ENCODE measurements around the gene UBE2M.

The UBE2M gene

DNA sequence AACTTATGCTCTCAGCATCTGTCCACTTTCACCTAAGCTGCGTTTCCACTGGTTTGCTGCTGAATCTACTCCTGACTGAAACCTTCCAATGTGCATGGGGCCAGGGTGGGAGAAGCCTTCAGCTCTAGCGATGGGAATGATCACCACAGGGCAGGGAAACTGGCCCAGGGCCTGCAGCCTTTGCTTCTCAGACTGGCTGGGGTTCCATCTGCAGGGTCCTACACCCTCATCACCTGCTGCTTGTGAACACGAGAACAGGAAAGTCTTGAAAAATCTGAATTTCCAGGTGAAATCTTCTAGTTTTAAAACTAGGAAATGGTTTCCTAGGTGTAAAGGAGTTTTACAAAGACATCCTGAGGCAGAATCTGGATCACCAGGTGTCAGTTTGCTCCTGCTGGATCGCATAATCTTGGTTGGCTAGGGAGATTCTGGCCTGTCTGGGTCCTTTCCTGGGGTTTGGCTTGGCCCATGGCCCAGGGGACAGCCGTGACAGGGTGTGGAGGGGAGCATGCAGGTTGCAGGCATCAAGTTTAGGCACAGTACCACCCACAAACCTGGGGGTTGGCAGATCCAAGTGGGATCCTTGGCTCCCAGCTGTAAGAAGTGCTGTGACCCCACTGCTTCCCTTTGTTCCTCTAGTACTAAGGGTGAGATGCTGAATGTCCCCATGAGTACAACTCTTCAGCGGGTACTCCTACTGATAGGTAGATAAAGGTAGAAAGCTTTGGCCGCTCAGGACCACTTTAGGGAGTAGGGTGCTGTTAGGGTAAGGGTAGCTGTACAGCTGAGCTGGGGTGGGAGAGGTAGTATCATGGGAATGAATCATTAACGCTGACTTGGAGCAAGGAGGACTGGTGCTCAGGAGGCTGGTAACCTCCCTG, 1.8 kb upstream of the UBE2M start:
- WGBS, 2 experiments (ENCODE audit: insufficient coverage in 2 of 2), result 89 to 94% methylated on average over 6 to 8 of the region's 8 CpGs
- H3K9me3 ChIP-seq (ENCODE audit: control insufficient read depth, low read length), result no peaks in the 10 kb centered on the region
- peak overlapping the region; percentile 99 for H3K27ac ChIP-seq (ENCODE audit: low read depth, low read length, severe bottlenecking)
- H3K4me1 ChIP-seq (ENCODE audit: control insufficient read depth, insufficient read depth, low read length, poor library complexity, severe bottlenecking), result peaks cover 13% of the 10 kb centered on the region
- H3K4me3 ChIP-seq (ENCODE audit: extremely low read depth, insufficient read depth, low read length, poor library complexity, severe bottlenecking), result peak overlapping the region; percentile 99
- H3K36me3 ChIP-seq (ENCODE audit: control insufficient read depth, insufficient read depth, low read length), result peaks cover 19% of the 10 kb centered on the region

DNA sequence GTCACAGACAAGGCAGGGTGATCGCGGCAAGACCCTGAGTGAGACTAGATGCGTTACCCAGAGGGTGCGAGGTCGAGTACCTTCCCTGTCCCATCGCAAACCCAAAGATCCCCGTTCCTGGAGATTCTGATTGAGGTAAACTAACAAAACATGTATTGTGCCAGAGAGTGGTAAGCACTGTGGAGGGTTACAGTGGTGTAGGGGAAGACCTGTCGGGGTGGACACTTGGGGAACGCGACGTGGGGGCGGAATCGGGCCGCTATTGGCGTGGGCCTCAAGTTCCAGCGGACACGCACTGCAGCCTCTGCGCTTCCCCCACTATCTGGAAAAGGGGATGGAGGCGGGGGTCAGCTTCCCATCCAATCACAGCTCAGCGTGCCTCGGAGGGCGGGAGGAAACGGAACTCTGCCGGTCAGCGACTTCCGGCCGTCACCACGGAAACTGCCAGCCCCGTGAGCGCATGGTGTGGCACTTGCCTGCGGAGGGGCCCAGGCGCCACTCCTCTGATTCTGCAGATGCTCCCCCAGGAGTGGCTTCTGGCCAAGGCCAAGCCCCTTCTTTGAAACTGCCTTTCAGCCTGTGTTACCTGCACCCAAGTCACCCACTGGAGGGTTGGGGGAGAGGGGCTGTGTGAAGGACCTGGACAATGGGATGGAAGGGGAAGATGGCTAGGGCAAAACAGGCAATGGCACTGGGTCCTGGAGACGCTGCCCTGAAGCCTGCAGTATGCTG, 1.0 kb upstream of the UBE2M start:
- H3K27ac ChIP-seq (ENCODE audit: low read depth, low read length, severe bottlenecking), result peak overlapping the region; percentile 99
- 0 to 2% methylated on average over 28 to 30 of the region's 33 CpGs for WGBS, 2 experiments (ENCODE audit: insufficient coverage in 2 of 2)
- H3K4me1 ChIP-seq (ENCODE audit: control insufficient read depth, insufficient read depth, low read length, poor library complexity, severe bottlenecking), result peaks cover 14% of the 10 kb centered on the region
- peaks cover 20% of the 10 kb centered on the region for H3K36me3 ChIP-seq (ENCODE audit: control insufficient read depth, insufficient read depth, low read length)
- peak overlapping the region; percentile 99 for H3K4me3 ChIP-seq (ENCODE audit: extremely low read depth, insufficient read depth, low read length, poor library complexity, severe bottlenecking)
- H3K9me3 ChIP-seq (ENCODE audit: control insufficient read depth, low read length), result no peaks in the 10 kb centered on the region

DNA sequence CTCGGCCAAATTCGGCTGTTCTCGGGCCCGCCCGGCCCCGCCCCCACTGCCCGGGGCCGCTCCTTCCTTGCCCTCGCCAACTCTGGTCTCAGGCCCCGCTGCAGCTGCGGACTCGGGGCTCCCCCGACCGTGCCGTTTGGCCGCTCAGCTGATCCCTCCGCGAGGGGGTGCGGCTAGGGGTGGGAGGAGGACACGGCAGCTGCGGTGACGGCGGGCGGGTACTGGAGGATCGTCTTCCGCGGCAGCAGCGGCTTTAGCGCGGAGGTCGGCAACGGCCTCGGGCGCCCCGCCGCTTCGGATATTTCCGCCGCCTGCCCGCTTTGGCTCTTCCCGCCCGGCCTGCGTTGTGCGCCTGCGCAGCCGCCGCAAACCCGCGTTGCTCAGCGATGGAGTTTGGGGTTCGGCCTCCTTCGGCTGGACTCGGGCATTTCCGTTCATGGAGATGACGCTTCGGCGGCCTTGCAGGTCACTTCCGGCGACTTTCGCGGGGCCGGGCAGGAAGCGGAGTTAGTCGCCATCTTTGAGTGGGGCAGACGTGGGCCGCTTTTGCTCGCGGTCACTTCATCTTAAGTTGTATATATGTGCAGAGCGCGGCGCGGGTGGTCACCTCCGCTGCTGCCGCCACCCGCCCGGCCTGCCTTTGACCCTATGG, 338 bp upstream of the UBE2M start:
- Histone ChIP-seq H3K27ac (ENCODE audit: low read depth, low read length, severe bottlenecking) (peak overlapping the region; percentile 99), H3K4me3 (ENCODE audit: extremely low read depth, insufficient read depth, low read length, poor library complexity, severe bottlenecking) (peak overlapping the region; percentile 99), H3K4me1 (ENCODE audit: control insufficient read depth, insufficient read depth, low read length, poor library complexity, severe bottlenecking) (peaks cover 17% of the 10 kb centered on the region), H3K36me3 (ENCODE audit: control insufficient read depth, insufficient read depth, low read length) (peaks cover 21% of the 10 kb centered on the region), H3K9me3 (ENCODE audit: control insufficient read depth, low read length) (no peaks in the 10 kb centered on the region)
- WGBS, 2 experiments (ENCODE audit: insufficient coverage in 2 of 2), result 0 to 2% methylated on average over 65 to 71 of the region's 76 CpGs

DNA sequence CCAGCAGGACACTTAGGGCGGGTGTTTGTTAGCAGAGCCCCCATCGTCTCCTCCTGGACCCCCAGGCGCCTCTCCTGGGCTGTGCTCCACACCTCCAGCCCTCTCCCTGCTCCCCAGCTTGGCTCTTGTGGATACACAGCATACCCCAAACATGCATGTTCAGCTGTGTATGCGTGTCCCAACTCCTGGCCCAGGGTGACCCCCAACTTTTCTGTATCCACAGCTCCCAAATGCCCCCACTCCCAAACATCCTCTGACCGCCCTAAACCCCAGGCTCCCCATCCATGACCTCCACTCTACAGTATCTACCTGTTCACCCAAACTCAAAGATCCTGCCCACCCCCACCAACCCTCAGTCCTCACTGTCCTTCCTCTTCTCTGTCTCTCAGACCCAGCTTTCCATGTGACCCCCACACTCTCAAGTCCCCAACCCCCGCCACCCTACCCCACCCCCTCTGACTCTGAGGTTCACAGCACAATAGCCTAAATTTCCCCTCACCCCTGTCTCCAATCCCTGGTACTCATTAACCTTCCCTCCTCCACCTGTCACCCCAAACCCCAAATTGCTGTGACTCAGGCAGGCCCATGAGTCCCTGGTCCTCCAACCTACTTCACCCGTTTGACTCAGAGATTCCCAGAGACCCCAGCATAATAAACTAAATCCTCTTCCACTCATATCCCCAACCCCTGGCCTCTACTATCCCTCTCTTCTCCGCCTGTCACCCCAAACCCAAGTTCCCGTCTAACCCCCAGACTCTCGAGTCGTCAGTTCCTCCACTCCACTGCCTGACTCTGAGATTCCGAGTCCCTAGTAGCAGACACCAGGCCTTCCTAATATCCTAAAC, 968 bp downstream of the UBE2M start:
- Histone ChIP-seq H3K4me3 (ENCODE audit: extremely low read depth, insufficient read depth, low read length, poor library complexity, severe bottlenecking) (peak overlapping the region; percentile 99), H3K36me3 (ENCODE audit: control insufficient read depth, insufficient read depth, low read length) (peaks cover 31% of the 10 kb centered on the region), H3K27ac (ENCODE audit: low read depth, low read length, severe bottlenecking) (peak overlapping the region; percentile 81), H3K4me1 (ENCODE audit: control insufficient read depth, insufficient read depth, low read length, poor library complexity, severe bottlenecking) (peaks cover 21% of the 10 kb centered on the region), H3K9me3 (ENCODE audit: control insufficient read depth, low read length) (no peaks in the 10 kb centered on the region)
- 40 to 42% methylated on average over 12 of the region's 12 CpGs for WGBS, 2 experiments (ENCODE audit: insufficient coverage in 2 of 2)

DNA sequence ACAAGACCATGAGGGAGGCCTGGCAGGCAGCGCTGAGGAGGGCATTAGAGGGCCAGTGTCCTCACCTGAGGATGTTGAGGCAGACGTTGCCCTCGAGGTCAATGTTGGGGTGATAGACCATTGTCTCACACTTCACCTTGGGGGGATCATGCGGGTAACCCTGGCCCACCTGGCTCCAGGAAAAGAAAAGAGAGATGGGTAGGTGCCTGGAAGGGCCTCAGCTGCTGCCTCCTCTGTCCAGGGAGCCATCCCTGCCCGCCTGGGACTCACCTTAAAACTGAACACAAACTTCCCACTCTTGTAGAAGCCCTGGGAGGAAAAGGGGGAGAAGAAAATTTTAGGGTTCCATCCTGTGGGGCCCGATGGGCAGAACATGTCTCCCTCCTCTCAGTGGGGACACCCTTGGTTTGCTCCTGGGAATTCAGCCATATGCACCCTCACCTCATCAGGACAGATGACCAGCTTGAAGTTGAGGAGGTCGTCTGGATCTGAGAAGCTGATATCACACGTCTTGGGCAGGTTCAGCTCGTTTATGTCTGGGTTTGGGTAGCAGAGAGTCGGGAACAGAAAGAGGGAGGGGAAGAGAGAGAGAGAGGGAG, 1.7 kb downstream of the UBE2M start:
- H3K36me3 ChIP-seq (ENCODE audit: control insufficient read depth, insufficient read depth, low read length), result peaks cover 39% of the 10 kb centered on the region
- H3K4me3 ChIP-seq (ENCODE audit: extremely low read depth, insufficient read depth, low read length, poor library complexity, severe bottlenecking), result peak overlapping the region; percentile 99
- no peak overlapping the region for H3K27ac ChIP-seq (ENCODE audit: low read depth, low read length, severe bottlenecking)
- 85 to 88% methylated on average over 7 to 8 of the region's 10 CpGs for WGBS, 2 experiments (ENCODE audit: insufficient coverage in 2 of 2)
- no peaks in the 10 kb centered on the region for H3K9me3 ChIP-seq (ENCODE audit: control insufficient read depth, low read length)
- H3K4me1 ChIP-seq (ENCODE audit: control insufficient read depth, insufficient read depth, low read length, poor library complexity, severe bottlenecking), result peaks cover 21% of the 10 kb centered on the region

DNA sequence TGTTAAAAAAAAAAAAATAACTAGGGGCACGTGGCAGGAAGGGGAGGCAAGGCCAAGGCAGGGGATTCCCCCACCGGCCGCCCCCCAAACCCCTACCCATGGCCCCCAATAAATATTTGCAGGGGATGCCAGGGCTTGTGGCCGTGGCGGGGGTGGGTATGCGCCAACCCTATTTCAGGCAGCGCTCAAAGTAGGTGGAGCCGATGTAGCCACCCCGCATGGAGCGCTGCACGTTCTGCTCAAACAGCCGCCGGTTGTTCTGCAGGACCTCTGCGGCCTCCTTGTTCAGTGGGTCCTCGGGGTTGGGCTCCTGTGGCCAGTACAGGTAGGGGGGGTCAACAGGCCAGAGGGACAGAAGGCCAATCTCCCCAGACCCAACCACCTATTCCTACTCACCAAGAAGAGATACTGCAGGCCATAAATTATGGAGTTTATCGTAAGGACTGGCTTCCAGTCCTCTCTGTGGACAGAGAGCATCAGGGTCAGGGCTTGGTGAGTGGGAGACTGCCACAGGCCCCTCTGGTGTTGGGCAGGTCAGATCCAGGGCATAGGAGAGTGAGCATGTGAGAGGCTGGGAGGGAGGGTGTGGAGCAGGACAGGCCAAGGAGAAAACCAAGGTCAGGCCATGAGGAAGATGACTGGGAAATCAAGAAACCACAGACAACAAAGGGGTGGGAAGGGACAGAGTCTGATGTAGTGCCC, 2.3 kb downstream of the UBE2M start:
- Histone ChIP-seq H3K4me1 (ENCODE audit: control insufficient read depth, insufficient read depth, low read length, poor library complexity, severe bottlenecking) (peaks cover 21% of the 10 kb centered on the region), H3K9me3 (ENCODE audit: control insufficient read depth, low read length) (no peaks in the 10 kb centered on the region), H3K4me3 (ENCODE audit: extremely low read depth, insufficient read depth, low read length, poor library complexity, severe bottlenecking) (no peak overlapping the region), H3K27ac (ENCODE audit: low read depth, low read length, severe bottlenecking) (no peak overlapping the region), H3K36me3 (ENCODE audit: control insufficient read depth, insufficient read depth, low read length) (peaks cover 45% of the 10 kb centered on the region)
- WGBS, 2 experiments (ENCODE audit: insufficient coverage in 2 of 2), result 94 to 98% methylated on average over 8 to 9 of the region's 16 CpGs

DNA sequence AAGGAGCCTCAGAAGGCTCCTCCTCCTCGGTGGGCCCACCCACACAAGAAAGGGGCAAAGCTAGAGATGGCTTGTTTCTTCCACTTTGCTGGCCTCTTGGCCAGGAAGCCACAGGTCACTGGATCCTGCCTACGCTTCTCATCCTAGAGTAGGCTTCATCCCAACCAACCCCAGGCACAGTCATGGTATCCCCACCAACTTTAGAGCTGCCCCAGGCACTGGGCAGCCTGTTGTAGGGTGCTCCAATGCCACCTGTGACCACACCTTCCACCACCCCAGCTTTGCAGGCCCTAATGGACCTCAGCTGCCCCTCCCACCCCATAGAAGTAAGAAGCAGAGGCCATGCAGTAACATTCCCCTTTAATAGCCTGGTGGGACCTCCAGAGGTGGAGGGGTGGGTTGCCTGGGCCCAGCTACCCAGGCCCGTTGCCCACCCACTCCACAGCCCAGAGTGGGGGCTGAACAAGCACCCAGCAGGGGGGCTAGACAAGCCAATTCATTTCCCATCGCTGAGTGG, 3.0 kb downstream of the UBE2M start:
- no peaks in the 10 kb centered on the region for H3K9me3 ChIP-seq (ENCODE audit: control insufficient read depth, low read length)
- WGBS, 2 experiments (ENCODE audit: insufficient coverage in 2 of 2), result 64 to 79% methylated on average over 2 to 3 of the region's 4 CpGs
- H3K4me1 ChIP-seq (ENCODE audit: control insufficient read depth, insufficient read depth, low read length, poor library complexity, severe bottlenecking), result peaks cover 21% of the 10 kb centered on the region
- H3K27ac ChIP-seq (ENCODE audit: low read depth, low read length, severe bottlenecking), result peak overlapping the region; percentile 92
- H3K36me3 ChIP-seq (ENCODE audit: control insufficient read depth, insufficient read depth, low read length), result peaks cover 52% of the 10 kb centered on the region
- peak overlapping the region; percentile 62 for H3K4me3 ChIP-seq (ENCODE audit: extremely low read depth, insufficient read depth, low read length, poor library complexity, severe bottlenecking)

DNA sequence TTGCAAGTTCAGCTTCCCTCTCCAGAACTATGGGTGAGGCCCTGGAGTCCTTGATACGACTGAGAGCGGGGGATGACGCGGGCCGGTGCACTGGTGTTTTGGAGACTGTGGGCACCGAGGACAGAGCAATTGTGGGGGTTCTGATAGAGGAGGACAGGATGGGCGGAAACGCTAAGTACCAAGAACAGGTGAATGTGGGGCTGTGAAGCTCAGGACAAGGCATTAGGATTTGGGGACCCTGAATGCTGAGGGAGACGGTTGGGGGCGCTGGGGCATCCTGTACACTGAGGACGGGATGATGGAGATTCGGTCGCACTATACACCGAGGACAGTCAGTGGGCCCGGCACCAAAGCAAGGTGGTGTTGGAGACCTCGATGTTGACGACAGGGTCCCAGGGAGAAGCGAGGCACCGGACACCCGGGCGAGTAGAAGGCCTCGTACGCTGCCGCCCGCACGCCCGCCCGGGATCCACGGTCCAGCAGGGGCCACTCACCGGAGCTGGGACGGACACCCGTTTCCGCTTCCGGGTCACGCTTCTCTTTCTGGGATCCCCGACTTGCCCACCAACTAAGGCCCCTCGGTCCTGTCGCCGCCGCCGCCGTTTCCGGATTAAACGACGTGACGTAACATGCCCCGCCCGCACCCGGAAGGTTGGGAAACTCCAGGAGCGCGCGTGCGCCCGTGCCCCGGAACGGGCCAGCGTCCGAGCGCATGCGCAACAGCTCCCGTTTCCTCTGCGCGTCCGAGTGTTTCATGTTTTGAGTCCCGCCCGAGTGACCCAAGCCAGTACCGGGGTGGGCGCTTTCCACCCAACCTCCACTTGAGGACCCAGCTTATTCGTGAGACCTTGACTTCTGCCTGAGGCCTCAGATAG, 3.7 kb downstream of the UBE2M start, which contains the start of gene CHMP2A:
TSS of gene CHMP2A (minus strand) at position 612 of the 875 bp plus-strand sequence. CDS start 893 bp downstream, outside the sequence.
- peaks cover 21% of the 10 kb centered on the region for H3K4me1 ChIP-seq (ENCODE audit: control insufficient read depth, insufficient read depth, low read length, poor library complexity, severe bottlenecking)
- H3K27ac ChIP-seq (ENCODE audit: low read depth, low read length, severe bottlenecking), result peak within 1 kb of the TSS; percentile 92
- peaks cover 59% of the 10 kb centered on the region for H3K36me3 ChIP-seq (ENCODE audit: control insufficient read depth, insufficient read depth, low read length)
- peak within 1 kb of the TSS; percentile 62 for H3K4me3 ChIP-seq (ENCODE audit: extremely low read depth, insufficient read depth, low read length, poor library complexity, severe bottlenecking)
- no peaks in the 10 kb centered on the region for H3K9me3 ChIP-seq (ENCODE audit: control insufficient read depth, low read length)
- WGBS, 2 experiments (ENCODE audit: insufficient coverage in 2 of 2), result 2 to 4% methylated on average over 59 to 64 of the region's 69 CpGs

All from mesodermal cell (in vitro differentiated cells).